Measurements from ENCODE around the gene FPGS.

The FPGS gene

DNA sequence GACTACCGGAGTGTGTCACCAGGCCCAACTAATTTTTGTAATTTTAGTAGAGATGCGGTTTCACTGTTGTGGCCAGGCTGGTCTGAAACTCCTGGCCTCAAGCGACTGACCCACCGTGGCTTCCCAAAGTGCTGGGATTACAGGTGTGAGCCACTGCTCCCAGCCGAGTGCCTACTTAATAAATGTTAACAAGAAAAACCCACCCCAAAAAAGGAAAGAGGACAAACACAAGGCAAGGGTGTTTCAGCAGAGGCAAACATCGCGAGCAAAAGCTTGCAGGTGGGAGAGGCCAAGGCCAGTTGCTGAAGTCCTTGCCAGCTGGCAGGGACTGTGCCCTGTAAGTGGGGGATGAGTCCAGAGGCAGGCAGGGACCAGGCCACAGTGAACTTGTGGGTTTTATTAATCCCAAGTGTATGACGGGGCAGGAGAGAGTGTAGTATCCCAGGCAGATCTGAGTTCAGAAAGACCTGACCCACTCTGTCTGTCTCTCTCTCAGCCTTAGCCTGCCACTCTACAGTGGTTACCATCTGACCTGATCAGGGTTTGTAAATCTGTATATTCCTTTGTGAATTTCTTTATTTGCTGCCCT lies 6.4 kb upstream of the FPGS start:
- TF ChIP-seq, protein P1, sequence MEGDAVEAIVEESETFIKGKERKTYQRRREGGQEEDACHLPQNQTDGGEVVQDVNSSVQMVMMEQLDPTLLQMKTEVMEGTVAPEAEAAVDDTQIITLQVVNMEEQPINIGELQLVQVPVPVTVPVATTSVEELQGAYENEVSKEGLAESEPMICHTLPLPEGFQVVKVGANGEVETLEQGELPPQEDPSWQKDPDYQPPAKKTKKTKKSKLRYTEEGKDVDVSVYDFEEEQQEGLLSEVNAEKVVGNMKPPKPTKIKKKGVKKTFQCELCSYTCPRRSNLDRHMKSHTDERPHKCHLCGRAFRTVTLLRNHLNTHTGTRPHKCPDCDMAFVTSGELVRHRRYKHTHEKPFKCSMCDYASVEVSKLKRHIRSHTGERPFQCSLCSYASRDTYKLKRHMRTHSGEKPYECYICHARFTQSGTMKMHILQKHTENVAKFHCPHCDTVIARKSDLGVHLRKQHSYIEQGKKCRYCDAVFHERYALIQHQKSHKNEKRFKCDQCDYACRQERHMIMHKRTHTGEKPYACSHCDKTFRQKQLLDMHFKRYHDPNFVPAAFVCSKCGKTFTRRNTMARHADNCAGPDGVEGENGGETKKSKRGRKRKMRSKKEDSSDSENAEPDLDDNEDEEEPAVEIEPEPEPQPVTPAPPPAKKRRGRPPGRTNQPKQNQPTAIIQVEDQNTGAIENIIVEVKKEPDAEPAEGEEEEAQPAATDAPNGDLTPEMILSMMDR (IDR thresholded peaks at IDR 0.05) = no peak

GRCh38 chr9:127796852-127797370 lies 5.8 kb upstream of the FPGS start:
- TF ChIP-seq, protein P1 (IDR thresholded peaks at IDR 0.05) = no peak

GRCh38 chr9:127801955-127802575 lies 617 bp upstream of the FPGS start:
- TF ChIP-seq, protein P1 (IDR thresholded peaks at IDR 0.05) = peak; percentile 15; the same call in 1 of the 2 replicates

DNA sequence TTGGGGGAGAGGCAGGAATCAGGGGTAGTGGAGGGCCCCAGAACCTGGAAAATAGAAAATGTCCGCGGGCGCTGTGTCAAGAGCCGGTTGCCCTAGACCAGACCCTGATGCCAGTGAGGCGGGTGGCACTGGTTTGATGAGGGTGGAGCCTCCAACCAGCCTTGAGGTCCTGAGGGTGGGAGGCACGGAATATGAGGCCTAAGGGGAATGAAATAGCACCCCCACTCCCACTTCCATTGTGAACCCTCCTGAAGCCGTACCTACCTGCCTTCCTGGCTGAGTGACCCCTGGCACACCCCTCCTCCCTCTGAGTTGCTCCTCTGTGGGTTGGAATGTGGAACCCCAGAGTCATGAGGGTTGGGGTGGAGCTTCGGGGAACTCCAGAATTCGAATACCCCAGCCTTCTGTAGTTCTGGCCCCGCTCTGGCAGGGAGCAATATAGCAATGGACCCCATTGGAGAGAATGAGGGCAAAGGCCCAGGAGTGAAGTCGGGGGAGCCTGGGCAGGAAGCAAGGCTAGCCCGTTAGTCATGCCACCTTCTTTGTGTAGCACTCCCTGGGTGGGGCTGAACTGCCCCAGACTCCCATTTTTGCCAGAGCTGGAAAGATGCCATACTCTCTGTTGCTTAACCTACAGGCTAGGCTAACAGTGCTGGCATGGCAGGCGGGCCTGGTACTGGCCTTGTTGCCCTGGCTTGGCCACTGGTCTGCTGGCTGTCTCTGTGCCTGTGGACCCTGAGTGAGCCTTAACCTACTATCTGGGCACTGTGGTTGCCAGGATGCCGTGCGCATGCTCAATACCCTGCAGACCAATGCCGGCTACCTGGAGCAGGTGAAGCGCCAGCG lies 1.0 kb downstream of the FPGS start:
- TF ChIP-seq, protein P1 (IDR thresholded peaks at IDR 0.05) = no peak

- TF ChIP-seq, protein P1 (IDR thresholded peaks at IDR 0.05) = no peak
Measured at GRCh38 chr9:127805620-127806019, 2.9 kb downstream of the FPGS start.

GRCh38 chr9:127806871-127807270 lies 4.2 kb downstream of the FPGS start:
- TF ChIP-seq, protein P1 (IDR thresholded peaks at IDR 0.05) = no peak

GRCh38 chr9:127808347-127809001 lies 5.8 kb downstream of the FPGS start:
- TF ChIP-seq, protein P1 (IDR thresholded peaks at IDR 0.05) = no peak

Data from LNCAP (cell line).